ENCODE results near the gene RARS1. TPM values are rescaled to one million over a fixed set of nuclear protein-coding genes. Genes with fewer than 3 reads are reported as not detected.

RARS1 gene
- total and polyA plus RNA-seq, 2 of the 8 experiments (the other 6 are each of a cell fraction or from before 2014, with no cell fraction given), result 30.2 to 108 TPM

- Histone ChIP-seq H3K27ac (ENCODE audit: low read depth, low read length) (no peak overlapping the region), H3K4me2 (ENCODE audit: insufficient read depth in 1 of 2, low read depth in 2 of 2, low read length in 2 of 2) (no peak overlapping the region), H3K4me1 (replicated peaks in 1 of 4; ENCODE audit: control insufficient read depth in 3 of 4, insufficient read depth in 4 of 4, low read length in 3 of 4) (peaks cover 0 to 9% (median 7%) of the 10 kb centered on the region in 4 experiments; a peak in 5 of 7 replicates), H4K20me1 (replicated peaks in 1 of 2; ENCODE audit: control insufficient read depth in 1 of 2, insufficient read depth in 2 of 2, low read length in 2 of 2) (peaks cover 0 to 3% of the 10 kb centered on the region in 2 experiments), H3K14ac (ENCODE audit: insufficient read length) (no peak overlapping the region), H3K4ac (replicated peaks; ENCODE audit: insufficient read length, low read depth, low read length) (no peak overlapping the region), H2BK15ac (ENCODE audit: low read length) (no peak overlapping the region), H4K5ac (ENCODE audit: insufficient read length, low read depth, low read length) (no peak overlapping the region), H3K79me2 (ENCODE audit: control insufficient read depth in 1 of 2, insufficient read depth in 2 of 2, low read length in 2 of 2) (no peaks in the 10 kb centered on the region), H3K9me3 (ENCODE audit: insufficient read depth in 2 of 2, low read depth in 1 of 2, low read length in 1 of 2) (peaks cover 0 to 5% of the 10 kb centered on the region in 2 experiments; a peak in 1 of 4 replicates), H3K18ac (ENCODE audit: extremely low read depth, low read length) (no peak overlapping the region), H2BK20ac (ENCODE audit: low read length) (no peak overlapping the region), H2AK5ac (ENCODE audit: low read depth, low read length) (no peak overlapping the region), H3K56ac (replicated peaks; ENCODE audit: insufficient read length, low read depth, low read length) (no peak overlapping the region), H2BK5ac (ENCODE audit: low read depth, low read length) (no peak overlapping the region), H4K8ac (ENCODE audit: extremely low read depth, insufficient read depth, low read length) (no peak overlapping the region), H3K23me2 (ENCODE audit: low read depth, low read length) (peaks cover 7% of the 10 kb centered on the region), H2BK120ac (replicated peaks; ENCODE audit: low read depth, low read length) (no peak overlapping the region), H3K36me3 (ENCODE audit: control insufficient read depth in 2 of 4, insufficient read depth in 4 of 4, low read length in 3 of 4) (peaks cover 0 to 3% (median 0%) of the 10 kb centered on the region in 4 experiments; a peak in 1 of 8 replicates), H2BK12ac (ENCODE audit: low read depth, low read length) (no peak overlapping the region), H3K4me3 (ENCODE audit: extremely low read depth in 1 of 4, insufficient read depth in 2 of 4, low read depth in 3 of 4, low read length in 4 of 4) (no peak overlapping the region), H3K79me1 (ENCODE audit: low read depth, low read length) (no peaks in the 10 kb centered on the region), H4K91ac (replicated peaks; ENCODE audit: insufficient read length, low read length) (no peak overlapping the region), H3K27me3 (replicated peaks in 1 of 4; ENCODE audit: control insufficient read depth in 3 of 4, extremely low read depth in 1 of 4, insufficient read depth in 3 of 4, low read length in 3 of 4) (peaks cover 4 to 12% (median 11%) of the 10 kb centered on the region in 4 experiments), H3K23ac (ENCODE audit: insufficient read length) (no peak overlapping the region), H3K9ac (replicated peaks in 1 of 4; ENCODE audit: extremely low read depth in 1 of 4, low read depth in 3 of 4, low read length in 3 of 4) (no peak overlapping the region), H2AFZ (ENCODE audit: low read length) (no peak overlapping the region)
- FAIRE-seq (no peak), DNase-seq (ENCODE audit: low read depth in 1 of 2, low spot score in 2 of 2) (no peak)
- ChIA-PET CTCF (ENCODE audit: partially characterized antibody) (interaction anchor here (1.2 kb wide), 1 partner anchor 234 kb away, joined by 3 read pairs; no protein-coding TSS in a partner anchor), POLR2A (ENCODE audit: partially characterized antibody) (no interaction called here)
- 88% methylated on average over 2 of the region's 2 CpGs; no CpG with 5 or more reads in 1 of the 2 experiments for WGBS, 2 experiments (ENCODE audit: extremely low coverage in 1 of 2, insufficient coverage in 1 of 2, insufficient read length in 1 of 2, insufficient replicate concordance in 2 of 2, low coverage in 1 of 2, low lambda C conversion rate in 2 of 2, missing lambda C conversion rate in 1 of 2)
- TF ChIP-seq YY1 (IDR thresholded peaks at IDR 0.05; ENCODE audit: low read depth, low read length) (no peak), E2F6 (IDR thresholded peaks at IDR 0.05) (no peak), GTF2F1 (IDR thresholded peaks at IDR 0.05; ENCODE audit: borderline replicate concordance, low read depth, low read length) (no peak), PHF8 (conservative IDR thresholded peaks at IDR 0.05; ENCODE audit: low read depth, low read length) (no peak), JUND (IDR thresholded peaks at IDR 0.05; ENCODE audit: low read length) (no peak), HDAC6 (IDR thresholded peaks at IDR 0.05; ENCODE audit: low read depth, low read length) (no peak), TAF1 (IDR thresholded peaks at IDR 0.05; ENCODE audit: low read depth, low read length) (no peak), TAF7 (optimal IDR thresholded peaks at IDR 0.05; ENCODE audit: borderline replicate concordance, low read depth, low read length) (no peak), SP4 (IDR thresholded peaks at IDR 0.05; ENCODE audit: low read length) (no peak), POLR2AphosphoS5 (IDR thresholded peaks at IDR 0.05; ENCODE audit: low read depth, low read length) (no peak), CHD1 (IDR thresholded peaks at IDR 0.05; ENCODE audit: low read depth, low read length) (no peak), FOSL1 (IDR thresholded peaks at IDR 0.05; ENCODE audit: insufficient read depth, low read depth, low read length) (no peak)
- TF ChIP-seq, protein P1, sequence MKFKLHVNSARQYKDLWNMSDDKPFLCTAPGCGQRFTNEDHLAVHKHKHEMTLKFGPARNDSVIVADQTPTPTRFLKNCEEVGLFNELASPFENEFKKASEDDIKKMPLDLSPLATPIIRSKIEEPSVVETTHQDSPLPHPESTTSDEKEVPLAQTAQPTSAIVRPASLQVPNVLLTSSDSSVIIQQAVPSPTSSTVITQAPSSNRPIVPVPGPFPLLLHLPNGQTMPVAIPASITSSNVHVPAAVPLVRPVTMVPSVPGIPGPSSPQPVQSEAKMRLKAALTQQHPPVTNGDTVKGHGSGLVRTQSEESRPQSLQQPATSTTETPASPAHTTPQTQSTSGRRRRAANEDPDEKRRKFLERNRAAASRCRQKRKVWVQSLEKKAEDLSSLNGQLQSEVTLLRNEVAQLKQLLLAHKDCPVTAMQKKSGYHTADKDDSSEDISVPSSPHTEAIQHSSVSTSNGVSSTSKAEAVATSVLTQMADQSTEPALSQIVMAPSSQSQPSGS (IDR thresholded peaks at IDR 0.05; ENCODE audit: low read length), result no peak
These were observed 39.6 kb downstream of the RARS1 start for GRCh38 chr5:168525856-168526255.
